ENCODE results near the gene MOB3B. TPM values are rescaled to one million over a fixed set of nuclear protein-coding genes. Genes with fewer than 3 reads are reported as not detected.

The MOB3B gene
- total RNA-seq, 1 donor from 2014 or later: 1.1 TPM

DNA sequence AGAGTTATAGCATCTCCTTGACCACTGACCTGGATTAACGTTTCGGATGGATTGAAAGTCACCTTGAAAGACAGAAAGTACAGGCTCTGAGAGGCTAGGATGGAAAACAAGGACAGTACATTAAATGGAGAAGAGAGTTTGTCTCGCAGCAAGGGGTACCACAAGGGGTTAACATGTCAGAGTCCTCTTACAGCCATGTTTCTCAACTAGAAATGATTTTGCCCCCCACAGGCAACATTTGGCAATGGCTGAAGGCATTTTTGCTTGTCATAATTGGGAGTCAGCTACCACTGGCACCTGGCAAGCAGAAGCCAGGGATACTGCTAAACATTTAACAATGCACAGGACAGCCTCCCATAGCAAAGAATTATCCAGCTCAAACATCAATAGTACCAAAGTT lies 141.9 kb downstream of the MOB3B start:
- H3K27me3 ChIP-seq (ENCODE audit: control insufficient read depth, insufficient read depth, low read length): no peaks in the 10 kb centered on the region
- TF ChIP-seq, protein P1, sequence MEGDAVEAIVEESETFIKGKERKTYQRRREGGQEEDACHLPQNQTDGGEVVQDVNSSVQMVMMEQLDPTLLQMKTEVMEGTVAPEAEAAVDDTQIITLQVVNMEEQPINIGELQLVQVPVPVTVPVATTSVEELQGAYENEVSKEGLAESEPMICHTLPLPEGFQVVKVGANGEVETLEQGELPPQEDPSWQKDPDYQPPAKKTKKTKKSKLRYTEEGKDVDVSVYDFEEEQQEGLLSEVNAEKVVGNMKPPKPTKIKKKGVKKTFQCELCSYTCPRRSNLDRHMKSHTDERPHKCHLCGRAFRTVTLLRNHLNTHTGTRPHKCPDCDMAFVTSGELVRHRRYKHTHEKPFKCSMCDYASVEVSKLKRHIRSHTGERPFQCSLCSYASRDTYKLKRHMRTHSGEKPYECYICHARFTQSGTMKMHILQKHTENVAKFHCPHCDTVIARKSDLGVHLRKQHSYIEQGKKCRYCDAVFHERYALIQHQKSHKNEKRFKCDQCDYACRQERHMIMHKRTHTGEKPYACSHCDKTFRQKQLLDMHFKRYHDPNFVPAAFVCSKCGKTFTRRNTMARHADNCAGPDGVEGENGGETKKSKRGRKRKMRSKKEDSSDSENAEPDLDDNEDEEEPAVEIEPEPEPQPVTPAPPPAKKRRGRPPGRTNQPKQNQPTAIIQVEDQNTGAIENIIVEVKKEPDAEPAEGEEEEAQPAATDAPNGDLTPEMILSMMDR (IDR thresholded peaks at IDR 0.05; ENCODE audit: insufficient read depth, low read length, severe bottlenecking): no peak
- no peak for DNase-seq (ENCODE audit: low read depth)
- peaks cover 1% of the 10 kb centered on the region for H3K36me3 ChIP-seq (ENCODE audit: control insufficient read depth, insufficient read depth, low read length)
- no peak overlapping the region for H3K4me3 ChIP-seq (ENCODE audit: low read depth, low read length)
- FAIRE-seq: peak; percentile 75

DNA sequence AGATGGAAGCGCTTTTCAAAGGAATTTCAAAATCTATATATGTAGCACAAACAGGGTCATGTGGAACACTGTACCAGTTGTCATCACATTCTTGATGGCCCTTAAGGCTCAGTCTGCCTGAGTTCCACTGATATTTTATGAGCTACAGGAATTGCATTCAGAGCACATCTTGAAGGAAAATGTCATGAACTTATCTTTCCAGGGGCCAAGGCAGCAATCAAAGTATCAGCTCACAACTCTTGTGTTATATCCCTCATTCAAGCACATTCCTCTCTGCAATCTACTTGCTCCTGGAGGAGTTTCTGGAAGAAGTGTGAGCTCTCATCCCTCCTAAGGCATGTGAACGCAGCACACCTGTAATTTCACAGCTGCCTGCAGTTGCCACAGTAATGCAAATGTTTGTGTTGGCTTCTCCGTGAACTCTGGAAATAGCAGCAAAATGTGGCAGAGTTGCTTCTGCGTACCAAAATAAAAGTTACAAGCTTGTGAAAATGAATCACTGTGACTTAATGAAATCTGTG lies 143.0 kb downstream of the MOB3B start:
- Histone ChIP-seq H3K27me3 (ENCODE audit: control insufficient read depth, insufficient read depth, low read length) (no peaks in the 10 kb centered on the region), H3K4me3 (ENCODE audit: low read depth, low read length) (no peak overlapping the region), H3K36me3 (ENCODE audit: control insufficient read depth, insufficient read depth, low read length) (peaks cover 1% of the 10 kb centered on the region)
- DNase-seq (ENCODE audit: low read depth) (no peak), FAIRE-seq (no peak)
- TF ChIP-seq, protein P1 (IDR thresholded peaks at IDR 0.05; ENCODE audit: insufficient read depth, low read length, severe bottlenecking): no peak

DNA sequence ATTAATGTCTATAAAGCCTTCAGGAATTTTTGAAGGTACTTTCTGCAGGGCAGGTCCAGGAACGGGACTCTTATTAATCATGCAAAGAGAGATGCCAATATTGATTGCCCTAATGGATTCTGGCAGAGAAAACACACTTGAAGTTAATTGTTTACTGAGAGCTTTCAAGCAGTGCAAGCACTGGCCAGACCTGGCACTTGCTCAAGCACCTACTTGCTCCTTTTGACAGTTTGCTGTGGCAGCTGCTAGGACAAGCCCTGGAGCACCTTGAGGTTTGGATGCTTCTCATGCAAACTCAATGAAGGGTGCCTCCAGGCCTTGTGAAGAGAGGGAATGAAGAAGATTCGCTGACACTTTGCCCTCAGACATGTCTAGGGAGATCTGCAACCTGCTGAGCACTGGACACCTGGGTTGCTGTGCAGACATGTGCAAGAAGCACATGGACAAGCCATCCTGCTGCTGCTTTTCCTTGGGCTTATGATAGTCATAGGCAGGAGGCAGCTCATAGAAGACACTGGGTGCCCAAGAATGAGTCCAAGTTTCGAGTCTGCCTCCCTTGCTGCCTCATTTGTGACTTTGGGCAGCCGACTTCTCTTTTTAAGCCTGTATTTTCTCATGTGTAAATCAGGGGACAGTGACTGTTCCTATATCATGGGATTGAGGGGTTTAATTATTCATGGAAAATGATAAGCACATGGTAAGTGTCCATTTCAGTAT lies 143.8 kb downstream of the MOB3B start:
- peaks cover 1% of the 10 kb centered on the region for H3K36me3 ChIP-seq (ENCODE audit: control insufficient read depth, insufficient read depth, low read length)
- FAIRE-seq (peak; percentile 96), DNase-seq (ENCODE audit: low read depth) (peak; percentile 47)
- TF ChIP-seq, protein P1 (IDR thresholded peaks at IDR 0.05; ENCODE audit: insufficient read depth, low read length, severe bottlenecking): no peak
- no peak overlapping the region for H3K4me3 ChIP-seq (ENCODE audit: low read depth, low read length)
- no peaks in the 10 kb centered on the region for H3K27me3 ChIP-seq (ENCODE audit: control insufficient read depth, insufficient read depth, low read length)

DNA sequence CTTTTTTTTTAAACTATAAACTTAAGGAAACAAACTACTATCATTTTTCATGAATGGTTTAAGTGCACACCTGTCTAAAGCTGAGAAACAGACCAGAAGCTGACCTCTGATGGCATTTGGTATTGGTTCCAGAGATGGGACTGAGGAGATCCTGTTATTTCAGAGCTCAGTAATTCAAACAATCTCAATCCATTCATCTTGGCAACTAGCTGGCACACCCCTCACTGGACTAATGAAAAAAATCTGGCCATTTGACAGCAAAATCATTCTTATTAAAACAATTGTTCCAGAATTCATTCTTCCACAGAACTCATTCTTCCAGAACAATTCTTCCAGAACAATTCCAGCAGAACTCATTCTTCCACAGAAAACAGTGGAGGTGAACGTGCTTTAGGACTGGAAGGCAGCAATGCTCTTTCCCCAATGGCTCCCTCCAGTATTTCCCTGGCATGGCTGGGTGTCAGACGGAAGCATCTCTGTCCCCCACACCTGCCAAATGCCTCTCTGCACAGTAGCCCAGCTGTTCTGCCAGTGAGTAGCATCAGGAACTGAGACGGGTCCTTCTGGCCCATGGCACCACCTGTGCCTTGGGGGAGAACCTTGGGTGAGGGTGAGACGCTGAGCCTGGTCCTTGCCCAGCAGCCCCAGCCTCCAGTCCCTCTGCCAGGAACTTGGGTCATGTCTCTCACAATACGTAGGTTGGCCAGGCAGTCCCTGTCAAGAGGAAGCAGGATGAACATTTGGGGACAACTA lies 145.2 kb downstream of the MOB3B start:
- no peak for DNase-seq (ENCODE audit: low read depth)
- TF ChIP-seq, protein P1 (IDR thresholded peaks at IDR 0.05; ENCODE audit: insufficient read depth, low read length, severe bottlenecking): no peak
- Histone ChIP-seq H3K4me3 (ENCODE audit: low read depth, low read length) (no peak overlapping the region), H3K36me3 (ENCODE audit: control insufficient read depth, insufficient read depth, low read length) (peaks cover 1% of the 10 kb centered on the region), H3K27me3 (ENCODE audit: control insufficient read depth, insufficient read depth, low read length) (no peaks in the 10 kb centered on the region)
- FAIRE-seq: no peak

DNA sequence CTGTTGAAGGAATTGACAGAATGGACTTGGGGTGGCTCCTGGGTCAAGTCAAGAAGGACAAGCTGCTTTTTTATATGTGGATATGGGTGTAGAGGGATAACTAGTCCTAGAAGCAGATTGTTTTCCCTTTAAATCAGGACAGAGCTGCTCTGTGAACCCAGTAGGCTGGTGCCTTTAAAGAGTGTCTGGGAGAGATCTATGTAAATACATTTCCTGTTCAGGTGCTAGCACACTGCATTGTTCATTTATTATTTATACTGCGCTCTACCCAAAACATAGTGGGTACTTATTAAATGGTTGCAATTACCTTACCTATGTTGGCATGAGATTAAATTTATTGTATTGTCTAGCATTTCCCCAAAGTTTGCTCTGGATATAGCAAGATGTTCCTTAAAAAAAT lies 146.1 kb downstream of the MOB3B start:
- no peak overlapping the region for H3K4me3 ChIP-seq (ENCODE audit: low read depth, low read length)
- DNase-seq (ENCODE audit: low read depth) (no peak), FAIRE-seq (no peak)
- peaks cover 1% of the 10 kb centered on the region for H3K36me3 ChIP-seq (ENCODE audit: control insufficient read depth, insufficient read depth, low read length)
- H3K27me3 ChIP-seq (ENCODE audit: control insufficient read depth, insufficient read depth, low read length): no peaks in the 10 kb centered on the region
- TF ChIP-seq, protein P1 (IDR thresholded peaks at IDR 0.05; ENCODE audit: insufficient read depth, low read length, severe bottlenecking): no peak

Measured in bronchial epithelial cell (primary cell).